OCI-LY7 (cell line): ENCODE results near the gene KRTAP4-16. TPM values are rescaled to one million over a fixed set of nuclear protein-coding genes. Genes with fewer than 3 reads are reported as not detected.
"Not testable (repeated sequence)": the region's sequence is repeated elsewhere in the genome, so short reads cannot be mapped to it uniquely, and the experiment has no call there.

Experiments
- BruUV-seq: library from RNA; stranded (reverse); fragments of 400-500 nt; replicated peaks from 2 replicates; lab custom pipeline; 2021; lab: Mats Ljungman, UMichigan
- CTCF ChIA-PET: fragments of 300-600 bp; sonication (Branson Sonifier 250); formaldehyde crosslinking; loops from one replicate; lab custom pipeline; 2022; ENCODE audit warnings: antibody characterized with exemption; ENCODE audit not compliant: unreplicated experiment; lab: Charles Lee
- POLR2A ChIA-PET: fragments of 300-600 bp; sonication (Branson Sonifier 250); formaldehyde crosslinking; loops from one replicate; lab custom pipeline; 2022; ENCODE audit warnings: antibody characterized with exemption; lab: Charles Lee
- DNase-seq: peaks from one replicate; pipeline ENCODE4 v3.0.0-alpha.2; 2015; ENCODE audit warnings: low spot score
- H2AFZ ChIP-seq: fragments of 200-600 bp; sonication (generic), shearing (Covaris generic); 2 replicates; pipeline ENCODE4 v1.6.1; 2014; ENCODE audit warnings: mild to moderate bottlenecking, antibody characterized with exemption, low read length, moderate library complexity
- H3K27ac ChIP-seq: fragments of 200-600 bp; sonication (generic); 2 replicates; pipeline ENCODE4 v1.5.1; 2014; ENCODE audit warnings: mixed run types, low read depth, mild to moderate bottlenecking, moderate library complexity, low read length, inconsistent platforms; ENCODE audit not compliant: poor library complexity, severe bottlenecking
- H3K36me3 ChIP-seq: fragments of 200-600 bp; sonication (generic); 2 replicates; pipeline ENCODE4 v1.6.1; 2014; ENCODE audit warnings: mild to moderate bottlenecking, antibody characterized with exemption, low read length, moderate library complexity, mixed read lengths; ENCODE audit not compliant: insufficient read depth
- H3K4me1 ChIP-seq: fragments of 200-600 bp; sonication (generic); 2 replicates; pipeline ENCODE4 v1.5.1; 2014; ENCODE audit warnings: mild to moderate bottlenecking, low read length; ENCODE audit not compliant: insufficient read depth, poor library complexity, severe bottlenecking
- H3K4me2 ChIP-seq: fragments of 200-600 bp; sonication (generic); 2 replicates; pipeline ENCODE4 v1.6.1; 2014; ENCODE audit warnings: mild to moderate bottlenecking, low read length
- H3K4me3 ChIP-seq: fragments of 200-600 bp; sonication (generic); 2 replicates; pipeline ENCODE4 v1.5.1; 2014; ENCODE audit warnings: mild to moderate bottlenecking, low read depth, low read length; ENCODE audit not compliant: poor library complexity, severe bottlenecking
- H3K79me2 ChIP-seq: fragments of 200-600 bp; sonication (generic); 2 replicates; pipeline ENCODE4 v1.6.1; 2016; ENCODE audit warnings: low read depth, mild to moderate bottlenecking, low read length, moderate library complexity, mixed read lengths; ENCODE audit not compliant: insufficient read depth
- H3K9me2 ChIP-seq: fragments of 200-600 bp; sonication (generic); 2 replicates; pipeline ENCODE4 v1.6.1; 2016; ENCODE audit warnings: mild to moderate bottlenecking, low read length, mixed read lengths; ENCODE audit not compliant: insufficient read depth
- H3K9me3 ChIP-seq: fragments of 200-600 bp; sonication (generic); 2 replicates; pipeline ENCODE4 v1.6.1; 2014; ENCODE audit warnings: mild to moderate bottlenecking, mixed run types, low read length, mixed read lengths
- H4K20me1 ChIP-seq: fragments of 200-600 bp; sonication (generic); 2 replicates; pipeline ENCODE4 v1.6.1; 2014; ENCODE audit warnings: mild to moderate bottlenecking, antibody characterized with exemption, low read length, moderate library complexity, mixed read lengths; ENCODE audit not compliant: insufficient read depth
- CTCF ChIP-seq: fragments of 200-600 bp; sonication (generic); conservative IDR thresholded peaks from 2 replicates; pipeline ENCODE4 v1.5.1; 2014; ENCODE audit warnings: mild to moderate bottlenecking, antibody characterized with exemption, low read length, moderate library complexity, mixed read lengths
- EZH2phosphoT487 ChIP-seq: fragments of 200-600 bp; sonication (generic); IDR thresholded peaks from 2 replicates; pipeline ENCODE4 v1.6.1; 2018; ENCODE audit warnings: low read depth, borderline replicate concordance, mild to moderate bottlenecking, mixed run types, antibody characterized with exemption, low read length, moderate library complexity, mixed read lengths
- intact Hi-C: fragments of 100-400 bp; cut with micrococcal nuclease; formaldehyde crosslinking; loops from one replicate; pipeline ENCODE4 v1.10.0; 2022; ENCODE audit not compliant: unreplicated experiment
- total RNA-seq, 2 experiments: library from RNA; depleted of rRNA in 1 of 2; stranded (reverse); fragments of >200 nt in 1 of 2; shearing (Covaris generic) in 1 of 2; gene quantifications; 2 replicates each; pipeline ENCODE4 v1.2.3, GENCODE V29; 2014 to 2022

The KRTAP4-16 gene
- total RNA-seq, 2 experiments from 2014 or later, result not detected

GRCh38 chr17:41111151-41111885 is 9.3 kb upstream of the KRTAP4-16 start:
- no peak overlapping the region for H3K27ac ChIP-seq
- no peak overlapping the region for H3K4me3 ChIP-seq
- 0 out of 2 replicates have a peak, but pooled peaks cover 23% of the 10 kb centered on the region for H3K9me3 ChIP-seq
- peaks cover 1% of the 10 kb centered on the region for H3K4me1 ChIP-seq
- H3K4me2 ChIP-seq, result no peak overlapping the region
- H2AFZ ChIP-seq, result no peak overlapping the region
- TF ChIP-seq CTCF (no peak), EZH2phosphoT487 (no peak)
- H3K36me3 ChIP-seq, result no peaks in the 10 kb centered on the region
- no peaks in the 10 kb centered on the region for H3K9me2 ChIP-seq
- DNase-seq, result no peak
- intact Hi-C loops, result no loop called here
- POLR2A ChIA-PET, result no interaction called here
- no peaks in the 10 kb centered on the region for H4K20me1 ChIP-seq
- H3K79me2 ChIP-seq, result no peaks in the 10 kb centered on the region
- CTCF ChIA-PET, result no interaction called here
- BruUV-seq, result no TSS peak

- 0 out of 2 replicates have a peak, but pooled peaks cover 23% of the 10 kb centered on the region for H3K9me3 ChIP-seq
- H3K4me2 ChIP-seq, intact Hi-C loops, H3K4me1 ChIP-seq, H3K36me3 ChIP-seq, POLR2A ChIA-PET, H2AFZ ChIP-seq, DNase-seq, H4K20me1 ChIP-seq, CTCF ChIA-PET, H3K27ac ChIP-seq, BruUV-seq, H3K9me2 ChIP-seq, H3K4me3 ChIP-seq, H3K79me2 ChIP-seq: not testable (repeated sequence)
Observed at GRCh38 chr17:41108728-41109386, 6.8 kb upstream of the KRTAP4-16 start.

DNA sequence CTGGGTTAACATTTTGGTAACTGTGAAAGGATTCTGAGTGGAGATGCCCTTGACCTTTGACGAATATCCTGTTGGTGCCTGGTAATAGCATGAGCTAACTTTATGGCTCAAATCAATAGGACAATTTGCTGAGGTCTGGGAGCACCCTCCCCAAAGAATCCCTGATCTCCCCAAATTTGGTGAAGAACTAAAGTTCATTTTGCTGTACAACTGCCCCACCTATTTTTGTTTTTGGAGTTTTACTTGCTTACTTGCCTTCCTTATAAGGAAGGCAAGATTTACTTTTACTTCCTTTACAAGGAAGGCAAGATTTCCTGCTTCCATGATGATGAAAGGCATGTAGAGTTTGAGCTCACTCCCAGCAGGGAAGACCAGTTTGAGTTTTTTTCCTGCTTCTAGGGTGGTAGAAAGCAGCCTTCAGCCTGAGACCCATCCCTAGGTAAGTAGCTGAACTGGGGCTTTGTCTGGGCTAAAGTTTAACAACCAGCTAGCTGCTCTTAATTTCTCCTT is 6.0 kb upstream of the KRTAP4-16 start:
- no peaks in the 10 kb centered on the region for H3K4me1 ChIP-seq
- H3K27ac ChIP-seq, result no peak overlapping the region
- no peak overlapping the region for H2AFZ ChIP-seq
- no peaks in the 10 kb centered on the region for H3K9me2 ChIP-seq
- H3K36me3 ChIP-seq, result no peaks in the 10 kb centered on the region
- POLR2A ChIA-PET, result no interaction called here
- H4K20me1 ChIP-seq, result no peaks in the 10 kb centered on the region
- TF ChIP-seq CTCF, result no peak
- TF ChIP-seq EZH2phosphoT487, result no peak
- no peak overlapping the region for H3K4me2 ChIP-seq
- H3K9me3 ChIP-seq, result 0 out of 2 replicates have a peak, but pooled peaks cover 19% of the 10 kb centered on the region
- BruUV-seq, result no TSS peak
- no peaks in the 10 kb centered on the region for H3K79me2 ChIP-seq
- CTCF ChIA-PET, result no interaction called here
- no peak overlapping the region for H3K4me3 ChIP-seq
- DNase-seq, result no peak
- intact Hi-C loops, result no loop called here

DNA sequence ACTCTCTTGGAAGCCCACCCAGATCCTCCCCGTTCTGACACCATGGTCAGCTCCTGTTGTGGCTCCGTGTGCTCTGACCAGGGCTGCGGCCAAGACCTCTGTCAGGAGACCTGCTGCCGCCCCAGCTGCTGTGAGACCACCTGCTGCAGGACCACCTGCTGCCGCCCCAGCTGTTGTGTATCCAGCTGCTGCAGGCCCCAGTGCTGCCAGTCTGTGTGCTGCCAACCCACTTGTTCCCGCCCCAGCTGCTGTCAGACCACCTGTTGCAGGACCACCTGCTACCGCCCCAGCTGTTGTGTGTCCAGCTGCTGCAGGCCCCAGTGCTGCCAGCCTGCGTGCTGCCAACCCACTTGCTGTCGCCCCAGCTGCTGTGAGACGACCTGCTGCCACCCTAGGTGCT is 3.3 kb upstream of the KRTAP4-16 start, which contains the start of gene KRTAP4-9:
TSS of gene KRTAP4-9 (plus strand) at position 43 of the 400 bp plus-strand sequence. CDS start at position 43, 0 bp downstream.
- H3K9me2 ChIP-seq, H3K4me2 ChIP-seq, H3K4me3 ChIP-seq, POLR2A ChIA-PET, DNase-seq, H3K36me3 ChIP-seq, H3K79me2 ChIP-seq, H3K9me3 ChIP-seq, BruUV-seq, H2AFZ ChIP-seq, H4K20me1 ChIP-seq, H3K27ac ChIP-seq, H3K4me1 ChIP-seq, intact Hi-C loops, CTCF ChIA-PET: not testable (repeated sequence)
